ENCODE measurements around the gene PEX19.

Gene PEX19

GRCh38 chr1:160261556-160261892, 23.4 kb downstream of the PEX19 start:
- no peaks in the 10 kb centered on the region for H3K27me3 ChIP-seq (ENCODE audit: insufficient read depth, poor library complexity, severe bottlenecking)
- H3K4me3 ChIP-seq (replicated peaks; ENCODE audit: insufficient read depth, low read length): peak overlapping the region; percentile 67
- no peak for TF ChIP-seq CTCF (IDR thresholded peaks at IDR 0.05; ENCODE audit: insufficient read depth, low read length)
- TF ChIP-seq, protein P1, sequence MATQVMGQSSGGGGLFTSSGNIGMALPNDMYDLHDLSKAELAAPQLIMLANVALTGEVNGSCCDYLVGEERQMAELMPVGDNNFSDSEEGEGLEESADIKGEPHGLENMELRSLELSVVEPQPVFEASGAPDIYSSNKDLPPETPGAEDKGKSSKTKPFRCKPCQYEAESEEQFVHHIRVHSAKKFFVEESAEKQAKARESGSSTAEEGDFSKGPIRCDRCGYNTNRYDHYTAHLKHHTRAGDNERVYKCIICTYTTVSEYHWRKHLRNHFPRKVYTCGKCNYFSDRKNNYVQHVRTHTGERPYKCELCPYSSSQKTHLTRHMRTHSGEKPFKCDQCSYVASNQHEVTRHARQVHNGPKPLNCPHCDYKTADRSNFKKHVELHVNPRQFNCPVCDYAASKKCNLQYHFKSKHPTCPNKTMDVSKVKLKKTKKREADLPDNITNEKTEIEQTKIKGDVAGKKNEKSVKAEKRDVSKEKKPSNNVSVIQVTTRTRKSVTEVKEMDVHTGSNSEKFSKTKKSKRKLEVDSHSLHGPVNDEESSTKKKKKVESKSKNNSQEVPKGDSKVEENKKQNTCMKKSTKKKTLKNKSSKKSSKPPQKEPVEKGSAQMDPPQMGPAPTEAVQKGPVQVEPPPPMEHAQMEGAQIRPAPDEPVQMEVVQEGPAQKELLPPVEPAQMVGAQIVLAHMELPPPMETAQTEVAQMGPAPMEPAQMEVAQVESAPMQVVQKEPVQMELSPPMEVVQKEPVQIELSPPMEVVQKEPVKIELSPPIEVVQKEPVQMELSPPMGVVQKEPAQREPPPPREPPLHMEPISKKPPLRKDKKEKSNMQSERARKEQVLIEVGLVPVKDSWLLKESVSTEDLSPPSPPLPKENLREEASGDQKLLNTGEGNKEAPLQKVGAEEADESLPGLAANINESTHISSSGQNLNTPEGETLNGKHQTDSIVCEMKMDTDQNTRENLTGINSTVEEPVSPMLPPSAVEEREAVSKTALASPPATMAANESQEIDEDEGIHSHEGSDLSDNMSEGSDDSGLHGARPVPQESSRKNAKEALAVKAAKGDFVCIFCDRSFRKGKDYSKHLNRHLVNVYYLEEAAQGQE (IDR thresholded peaks at IDR 0.05; ENCODE audit: insufficient replicate concordance, low read depth): no peak
- no peak for TF ChIP-seq GABPA (IDR thresholded peaks at IDR 0.05; ENCODE audit: low read depth)
- TF ChIP-seq SPI1 (IDR thresholded peaks at IDR 0.05; ENCODE audit: borderline replicate concordance, low read depth): no peak
- peak overlapping the region; percentile 89 for H3K27ac ChIP-seq (replicated peaks)
- DNase-seq (ENCODE audit: low read depth in 1 of 2, low spot score in 1 of 2): peak; percentile 18 to 30

GRCh38 chr1:160260406-160261382, 24.2 kb downstream of the PEX19 start:
- no peak for DNase-seq (ENCODE audit: low read depth in 1 of 2, low spot score in 1 of 2)
- Histone ChIP-seq H3K27me3 (ENCODE audit: insufficient read depth, poor library complexity, severe bottlenecking) (no peaks in the 10 kb centered on the region), H3K27ac (replicated peaks) (peak overlapping the region; percentile 89), H3K4me3 (replicated peaks; ENCODE audit: insufficient read depth, low read length) (peak overlapping the region; percentile 67)
- TF ChIP-seq SPI1 (IDR thresholded peaks at IDR 0.05; ENCODE audit: borderline replicate concordance, low read depth) (no peak), GABPA (IDR thresholded peaks at IDR 0.05; ENCODE audit: low read depth) (no peak), CTCF (IDR thresholded peaks at IDR 0.05; ENCODE audit: insufficient read depth, low read length) (no peak), POLR2AphosphoS5 (IDR thresholded peaks at IDR 0.05; ENCODE audit: low read depth) (no peak)
- TF ChIP-seq, protein P1 (IDR thresholded peaks at IDR 0.05; ENCODE audit: insufficient replicate concordance, low read depth): no peak

GRCh38 chr1:160258177-160258798, 26.6 kb downstream of the PEX19 start:
- no peak overlapping the region for H3K4me3 ChIP-seq (replicated peaks; ENCODE audit: insufficient read depth, low read length)
- no peak for DNase-seq (ENCODE audit: low read depth in 1 of 2, low spot score in 1 of 2)
- no peak for TF ChIP-seq SPI1 (IDR thresholded peaks at IDR 0.05; ENCODE audit: borderline replicate concordance, low read depth)
- no peak for TF ChIP-seq GABPA (IDR thresholded peaks at IDR 0.05; ENCODE audit: low read depth)
- TF ChIP-seq CTCF (IDR thresholded peaks at IDR 0.05; ENCODE audit: insufficient read depth, low read length): no peak
- TF ChIP-seq, protein P1 (IDR thresholded peaks at IDR 0.05; ENCODE audit: insufficient replicate concordance, low read depth): no peak
- no peak for TF ChIP-seq POLR2AphosphoS5 (IDR thresholded peaks at IDR 0.05; ENCODE audit: low read depth)
- no peak overlapping the region for H3K27ac ChIP-seq (replicated peaks)
- H3K27me3 ChIP-seq (ENCODE audit: insufficient read depth, poor library complexity, severe bottlenecking): no peaks in the 10 kb centered on the region

All from HL-60 (cell line).